Activated gamma-delta T cell (primary cell): ENCODE data around the gene RCN1.
"Not testable (repeated sequence)": the region's sequence is repeated elsewhere in the genome, so short reads cannot be mapped to it uniquely, and the experiment has no call there.

ENCODE experiments used
- DNase-seq: peaks from one replicate; lab custom pipeline; 2025; lab: John Stamatoyannopoulos, UW

Gene RCN1

GRCh38 chr11:32113200-32113919 lies 22.5 kb downstream of the RCN1 start:
- no peak for DNase-seq

DNA sequence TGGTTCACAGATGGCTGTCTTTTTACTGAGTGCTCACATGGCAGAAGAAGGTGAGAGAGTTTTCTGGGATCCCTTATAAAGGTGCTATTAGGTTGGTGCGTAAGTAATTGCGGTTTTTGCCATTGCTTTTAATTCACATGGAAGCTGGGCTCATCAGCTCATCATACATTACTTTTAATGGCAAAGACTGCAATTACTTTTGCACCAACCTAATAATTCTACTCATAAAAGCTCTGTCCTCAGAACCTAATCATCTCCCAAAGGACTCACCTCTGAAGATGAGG lies 23.0 kb downstream of the RCN1 start:
- no peak for DNase-seq

- DNase-seq, result no peak
Measured at GRCh38 chr11:32115446-32115845, 24.6 kb downstream of the RCN1 start.

- DNase-seq, result no peak
Measured at GRCh38 chr11:32116668-32117067, 25.8 kb downstream of the RCN1 start.

DNA sequence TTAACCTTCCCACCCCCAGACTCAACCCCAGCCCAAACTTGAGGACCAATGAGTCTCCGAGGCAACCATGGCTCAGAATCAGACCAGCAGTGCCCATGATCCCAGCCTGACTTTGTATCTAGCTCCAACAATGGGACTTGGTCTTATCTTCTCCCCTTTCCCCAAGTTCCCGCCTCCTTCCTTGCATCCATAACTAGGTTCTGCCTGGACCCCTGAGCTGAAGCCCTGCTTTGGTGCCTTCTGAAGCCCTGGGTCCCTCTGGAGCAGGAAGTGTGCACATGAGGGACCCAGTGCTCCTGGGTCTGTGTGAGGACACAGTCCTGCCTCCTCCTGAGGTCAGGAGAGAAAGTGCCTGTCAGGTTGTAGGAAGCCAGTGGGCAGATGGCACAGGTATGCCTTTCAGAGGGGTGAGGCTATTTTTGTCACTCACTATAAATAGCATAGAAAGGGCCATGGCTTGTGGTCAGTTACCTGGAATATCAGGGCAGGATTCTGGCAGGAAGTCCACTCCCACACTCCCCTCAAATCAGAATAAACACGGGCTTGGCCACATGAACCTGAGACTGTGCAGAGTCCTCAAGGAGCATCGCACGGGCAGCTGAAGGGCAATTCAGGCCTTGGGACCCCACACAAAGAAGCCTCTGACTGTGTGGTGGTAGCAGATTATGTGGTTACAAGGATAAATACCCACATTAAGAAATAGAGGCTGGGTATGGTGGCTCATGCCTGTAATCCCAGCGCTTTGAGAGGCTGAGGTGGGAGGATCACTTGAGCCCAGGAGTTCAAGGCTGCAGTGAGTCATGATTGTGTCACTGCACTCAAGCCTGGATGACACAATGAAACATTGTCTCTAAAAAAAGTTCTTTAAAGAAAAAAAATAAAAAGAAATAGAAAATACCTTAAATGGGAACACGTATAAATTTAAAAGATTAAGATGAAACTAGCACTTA lies 27.4 kb downstream of the RCN1 start:
- no peak for DNase-seq

DNA sequence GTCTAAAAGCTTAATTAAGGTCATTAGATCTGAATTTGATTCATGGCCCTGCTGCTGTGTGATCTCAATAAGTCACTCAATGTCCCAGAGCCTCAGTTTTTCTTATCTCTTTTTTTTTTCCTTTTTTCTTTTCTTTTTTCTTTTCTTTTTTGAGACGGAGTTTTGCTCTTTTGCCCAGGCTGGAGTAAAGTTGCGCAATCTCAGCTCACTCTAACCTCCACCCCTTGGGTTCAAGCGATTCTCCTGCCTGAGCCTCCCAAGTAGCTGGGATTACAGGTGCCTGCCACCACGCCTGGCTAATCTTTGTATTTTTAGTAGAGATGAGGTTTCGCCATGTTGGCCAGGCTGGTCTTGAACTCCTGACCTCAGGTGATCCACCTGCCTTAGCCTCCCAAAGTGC lies 28.3 kb downstream of the RCN1 start:
- not testable (repeated sequence) for DNase-seq

GRCh38 chr11:32121012-32121411 lies 30.1 kb downstream of the RCN1 start:
- DNase-seq, result no peak

DNA sequence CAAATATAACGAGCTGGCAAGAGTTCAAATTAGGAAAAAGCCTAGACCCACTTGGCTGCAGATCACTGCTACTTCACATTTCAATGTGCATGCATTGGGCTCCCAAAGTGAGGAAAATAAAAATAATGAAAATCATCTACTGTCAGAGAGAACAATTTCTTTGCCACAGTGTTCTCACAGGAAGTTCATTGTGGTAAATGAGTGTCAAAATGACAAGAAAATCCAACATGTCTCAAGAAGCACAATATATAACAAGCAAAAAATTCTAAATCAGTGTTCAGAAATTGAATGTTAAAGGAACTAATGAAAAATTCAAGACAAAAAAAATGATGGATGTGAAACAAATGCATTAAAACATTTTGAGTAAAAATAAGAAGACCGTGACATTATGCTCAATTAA lies 31.3 kb downstream of the RCN1 start:
- DNase-seq, result no peak

GRCh38 chr11:32131321-32131720 lies 40.4 kb downstream of the RCN1 start:
- no peak for DNase-seq

DNA sequence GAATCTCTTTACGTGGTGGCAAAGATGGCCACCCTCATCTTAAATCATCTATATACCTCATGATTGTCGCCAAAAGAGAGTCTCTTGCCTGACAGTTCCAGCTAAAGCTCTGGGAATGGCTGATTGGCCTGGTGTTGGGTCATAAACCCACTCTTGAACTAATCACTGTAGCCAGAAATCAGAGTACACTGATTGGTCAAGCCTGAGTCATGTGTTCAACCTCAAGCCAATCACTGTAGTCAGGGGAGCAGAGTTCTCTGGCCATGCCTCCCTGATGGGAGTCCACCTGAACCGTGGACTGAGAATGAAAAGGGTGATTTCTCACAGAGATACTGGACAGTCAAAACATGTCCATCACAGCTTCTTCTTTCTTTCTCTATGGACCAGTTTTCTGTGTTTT lies 45.8 kb downstream of the RCN1 start:
- no peak for DNase-seq

DNA sequence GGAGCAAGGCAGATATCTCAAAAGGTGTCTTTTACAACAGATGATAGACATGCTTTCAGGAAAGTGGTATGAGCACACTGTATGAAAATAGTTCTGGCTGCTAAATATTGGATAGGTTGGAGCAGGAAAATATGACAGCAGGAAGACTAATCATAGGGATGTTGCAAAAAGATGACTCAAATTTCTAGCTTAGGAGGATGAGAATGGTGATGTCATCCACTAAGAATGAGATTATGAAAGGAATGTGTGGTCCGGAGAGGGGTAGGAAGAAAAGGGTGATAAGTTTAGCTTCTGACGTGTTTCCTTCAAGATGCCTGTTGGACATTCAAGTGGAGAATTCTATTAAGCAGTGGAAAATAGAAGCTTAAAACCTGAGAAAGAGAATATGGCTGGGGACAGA lies 46.4 kb downstream of the RCN1 start:
- no peak for DNase-seq

DNA sequence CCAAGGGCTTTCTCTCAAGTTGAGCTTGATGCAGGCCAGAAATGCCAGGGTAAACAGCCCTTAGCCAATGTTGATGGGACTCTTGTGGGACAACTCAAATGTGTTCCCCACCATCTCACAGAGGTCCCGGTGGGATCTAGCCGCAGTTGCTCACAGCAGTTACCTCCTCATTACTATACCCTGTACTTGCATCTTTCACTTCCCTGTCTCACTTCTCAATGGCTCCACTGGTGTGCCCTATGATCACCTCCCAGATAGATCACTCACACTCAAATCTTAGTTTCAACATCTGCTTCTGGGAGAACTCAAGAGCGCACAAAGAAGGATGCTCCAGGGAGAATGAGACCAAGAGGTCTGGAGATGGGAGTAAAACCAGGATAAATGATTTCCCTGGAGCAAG lies 47.0 kb downstream of the RCN1 start:
- DNase-seq, result no peak

DNA sequence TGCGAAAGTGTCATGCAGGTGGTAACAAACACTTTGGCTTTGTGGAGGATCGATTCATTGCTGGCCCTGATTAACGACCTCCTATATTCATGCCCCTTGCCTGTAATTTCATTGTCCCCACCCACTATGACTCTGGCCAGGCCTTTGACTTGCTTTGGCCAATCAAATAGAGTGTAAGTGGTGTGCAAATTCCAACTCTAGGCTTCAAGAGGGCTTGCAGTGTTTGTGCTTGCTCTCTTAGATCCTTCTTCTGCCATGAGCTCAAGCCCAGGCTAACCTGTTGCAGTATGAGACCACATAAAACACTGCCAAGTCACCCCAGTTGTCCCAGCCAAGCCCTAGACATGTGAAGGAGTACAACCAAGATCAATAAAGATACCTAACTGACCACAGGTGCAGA lies 48.0 kb downstream of the RCN1 start:
- no peak for DNase-seq

GRCh38 chr11:32139896-32140520 lies 49.1 kb downstream of the RCN1 start:
- no peak for DNase-seq

GRCh38 chr11:32141745-32142546 lies 51.1 kb downstream of the RCN1 start:
- no peak for DNase-seq

DNA sequence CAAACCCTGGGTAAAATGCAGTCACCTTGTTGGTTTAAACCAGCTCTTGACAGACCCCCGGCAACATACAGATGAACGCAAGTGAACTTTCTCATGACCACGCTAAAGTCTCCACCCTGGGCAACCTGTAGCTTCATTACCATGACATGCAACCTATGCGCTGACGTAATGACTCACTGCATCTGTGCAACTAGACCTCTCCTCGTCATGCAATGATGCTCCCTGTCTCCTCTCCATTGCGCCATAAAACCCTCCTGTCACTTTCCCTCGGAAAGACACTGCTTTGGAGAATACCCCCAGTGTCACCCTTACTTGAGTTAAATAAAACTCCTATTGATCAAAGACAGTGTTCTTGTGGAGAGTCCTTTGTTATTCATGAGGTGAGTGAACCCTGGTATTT lies 52.5 kb downstream of the RCN1 start:
- DNase-seq, result no peak

GRCh38 chr11:32145282-32145681 lies 54.4 kb downstream of the RCN1 start:
- DNase-seq, result no peak

DNA sequence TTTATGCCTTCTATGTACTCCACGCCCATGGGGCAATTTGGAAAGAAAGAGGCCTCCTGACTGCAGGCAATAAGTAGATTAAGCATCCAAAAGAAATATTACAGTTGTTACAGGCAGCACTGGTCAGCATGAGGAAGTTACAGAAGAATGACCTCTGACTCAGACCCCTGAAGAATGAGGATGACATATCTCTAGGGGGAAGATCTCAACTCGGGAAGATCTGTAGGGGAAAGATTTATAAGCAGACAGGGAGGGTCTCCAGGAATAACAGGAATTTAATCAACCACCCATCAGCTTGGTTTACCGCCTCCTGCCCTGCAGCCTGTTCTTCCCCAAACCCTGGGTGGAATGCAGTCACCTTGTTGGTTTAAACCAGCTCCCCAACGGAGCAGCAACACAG lies 58.0 kb downstream of the RCN1 start:
- no peak for DNase-seq

GRCh38 chr11:32149748-32150147 lies 58.9 kb downstream of the RCN1 start:
- no peak for DNase-seq

- no peak for DNase-seq
Measured at GRCh38 chr11:32151027-32151426, 60.2 kb downstream of the RCN1 start.

GRCh38 chr11:32152216-32152615 lies 61.3 kb downstream of the RCN1 start:
- no peak for DNase-seq

DNA sequence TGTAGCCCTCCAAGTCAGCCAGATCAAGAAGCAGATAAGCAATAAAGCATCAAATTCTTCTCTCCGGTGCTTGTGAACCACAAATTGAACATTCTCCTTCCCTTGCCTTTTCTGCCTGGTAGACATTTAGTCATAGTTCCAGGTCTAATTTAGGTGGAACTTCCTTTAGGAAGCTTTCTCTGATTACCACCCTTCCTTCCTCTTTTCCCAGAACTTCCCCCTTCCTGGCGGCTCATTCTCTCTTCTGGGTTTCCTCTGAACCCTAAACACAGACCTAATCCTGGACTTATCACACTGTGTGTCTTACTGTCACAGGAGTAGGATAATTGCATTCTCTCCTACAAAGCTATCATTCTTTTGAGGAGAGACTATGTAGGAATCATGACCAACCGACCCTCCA lies 61.9 kb downstream of the RCN1 start:
- DNase-seq, result no peak
